COLO668 (cell line): ENCODE data around the gene RASAL2.

Experiments
- DNase-seq: peaks from one replicate; lab custom pipeline; 2025; ENCODE audit not compliant: unreplicated experiment; lab: John Stamatoyannopoulos, UW

The RASAL2 gene

GRCh38 chr1:178485541-178485981 lies 391.7 kb downstream of the RASAL2 start:
- DNase-seq = no peak

- no peak for DNase-seq
Observed at GRCh38 chr1:178486100-178487069, 392.5 kb downstream of the RASAL2 start.

GRCh38 chr1:178487070-178487615 lies 393.2 kb downstream of the RASAL2 start:
- DNase-seq = no peak

- no peak for DNase-seq
Observed at GRCh38 chr1:178488393-178488792, 394.5 kb downstream of the RASAL2 start.

- no peak for DNase-seq
Observed at GRCh38 chr1:178489399-178489798, 395.5 kb downstream of the RASAL2 start.

- DNase-seq = no peak
Observed at GRCh38 chr1:178490136-178490535, 396.2 kb downstream of the RASAL2 start.

GRCh38 chr1:178490967-178491366 lies 397.1 kb downstream of the RASAL2 start:
- DNase-seq = no peak

GRCh38 chr1:178491721-178492120 lies 397.8 kb downstream of the RASAL2 start:
- no peak for DNase-seq

GRCh38 chr1:178492341-178492740 lies 398.4 kb downstream of the RASAL2 start:
- DNase-seq = no peak

- DNase-seq = no peak
Observed at GRCh38 chr1:178493301-178493741, 399.4 kb downstream of the RASAL2 start.

GRCh38 chr1:178494569-178494971 lies 400.7 kb downstream of the RASAL2 start:
- DNase-seq = no peak

GRCh38 chr1:178495158-178495557 lies 401.3 kb downstream of the RASAL2 start:
- DNase-seq = no peak

- no peak for DNase-seq
Observed at GRCh38 chr1:178495741-178496409, 402.0 kb downstream of the RASAL2 start.

GRCh38 chr1:178496410-178497135 lies 402.7 kb downstream of the RASAL2 start, which contains the start of gene CLEC20A:
CLEC20A (minus strand) TSS chr1:178496964; CDS start chr1:178496939, 25 bp downstream.
- DNase-seq = no peak

- no peak for DNase-seq
Observed at GRCh38 chr1:178497903-178498478, 404.1 kb downstream of the RASAL2 start.

- no peak for DNase-seq
Observed at GRCh38 chr1:178498896-178499675, 405.2 kb downstream of the RASAL2 start.

- DNase-seq = no peak
Observed at GRCh38 chr1:178500091-178500770, 406.3 kb downstream of the RASAL2 start.

- DNase-seq = no peak
Observed at GRCh38 chr1:178500936-178501554, 407.1 kb downstream of the RASAL2 start.
